A549 (cell line): ENCODE measurements around the gene PLEKHA6. TPM values are rescaled to one million over a fixed set of nuclear protein-coding genes. Genes with fewer than 3 reads are reported as not detected.

Source experiments
- ATAC-seq, 2 experiments: fragments of 200-7000 bp in 1 of 2; fragments of >200 bp in 1 of 2; cut with Nextera tagmentation in 1 of 2; cut with Tn5 transposase in 1 of 2; 3 replicates each; pipeline versions ENCODE4 v1.8.0 to v1.9.1; 2018 to 2020; ENCODE audit warnings: mild to moderate bottlenecking in 1 of 2, moderate library complexity in 1 of 2
- CTCF ChIA-PET: fragments of 300-600 bp; sonication (Branson Sonifier 250); formaldehyde crosslinking; extraction: SDS; loops from one replicate; lab custom pipeline; 2021; ENCODE audit warnings: antibody characterized with exemption, inconsistent platforms; lab: Yijun Ruan, JAX
- POLR2A ChIA-PET: fragments of 350-600 bp; formaldehyde crosslinking; extraction: SDS; loops from one replicate; lab custom pipeline; 2021; ENCODE audit warnings: antibody characterized with exemption, inconsistent platforms; lab: Yijun Ruan, JAX
- DNase-seq, 2 experiments: peaks; one replicate each; pipeline versions ENCODE4 v3.0.0 to v3.0.0-alpha.2; 2011 to 2016; ENCODE audit warnings: low read depth in 1 of 2, low spot score in 1 of 2
- FAIRE-seq: peaks from 2 replicates; lab custom pipeline; 2011; peaks lifted over from hg19 to GRCh38; lab: Jason Lieb, UNC
- H3K27ac ChIP-seq, 2 experiments: fragments of >200 bp; sonication (Bioruptor Twin); formaldehyde crosslinking; 3 replicates each; pipeline ENCODE4 v1.5.1; 2016 to 2017
- H3K4me1 ChIP-seq: fragments of >200 bp; sonication (Bioruptor Twin); formaldehyde crosslinking; 3 replicates; pipeline ENCODE4 v1.6.1; 2016
- H3K4me2 ChIP-seq: fragments of >200 bp; sonication (Bioruptor Twin); formaldehyde crosslinking; 3 replicates; pipeline ENCODE4 v1.6.1; 2016
- H3K4me3 ChIP-seq: fragments of >200 bp; sonication (Bioruptor Twin); formaldehyde crosslinking; 3 replicates; pipeline ENCODE4 v1.5.1; 2016
- H3K9me3 ChIP-seq: fragments of >200 bp; sonication (Bioruptor Twin); formaldehyde crosslinking; 3 replicates; pipeline ENCODE4 v1.6.1; 2016
- CEBPB ChIP-seq, 2 experiments: fragments of >200 bp in 1 of 2; sonication (Bioruptor Twin) in 1 of 2; formaldehyde crosslinking in 1 of 2; IDR thresholded peaks; 2 replicates each; pipeline ENCODE4 v1.6.1; 2012 to 2016
- CHD4 ChIP-seq: fragments of 200-600 bp; sonication (generic); IDR thresholded peaks from 2 replicates; pipeline ENCODE4 v1.6.1; 2016; ENCODE audit warnings: antibody characterized with exemption, mild to moderate bottlenecking, borderline replicate concordance
- EHF ChIP-seq: fragments of 250-450 bp; sonication (Bioruptor Pico); IDR thresholded peaks from 2 replicates; pipeline ENCODE4 v1.5.0; 2020; ENCODE audit warnings: mild to moderate bottlenecking
- EHMT2 ChIP-seq: fragments of 200-600 bp; sonication (generic); IDR thresholded peaks from 2 replicates; pipeline ENCODE4 v1.6.1; 2016; ENCODE audit warnings: antibody characterized with exemption, low read depth, mild to moderate bottlenecking, moderate library complexity
- ESRRA ChIP-seq: fragments of 150-350 bp; IDR thresholded peaks from 2 replicates; pipeline ENCODE4 v1.6.1; 2014; ENCODE audit warnings: mild to moderate bottlenecking, low read length, borderline replicate concordance
- FOSL2 ChIP-seq, 2 experiments: fragments of 450-650 bp in 1 of 2; fragments of >200 bp in 1 of 2; sonication (Bioruptor Twin) in 1 of 2; formaldehyde crosslinking; IDR thresholded peaks; 2 replicates each; pipeline versions ENCODE4 v1.5.0 to v1.6.1; 2016 to 2020; ENCODE audit warnings: mild to moderate bottlenecking in 1 of 2, moderate library complexity in 1 of 2
- FOXS1 ChIP-seq: fragments of 250-450 bp; sonication (Bioruptor Pico); IDR thresholded peaks from 2 replicates; pipeline ENCODE4 v1.5.0; 2020; ENCODE audit warnings: mild to moderate bottlenecking, moderate library complexity
- GATA3 ChIP-seq: IDR thresholded peaks from 2 replicates; pipeline ENCODE4 v1.6.1; 2012; ENCODE audit warnings: borderline replicate concordance
- HDAC2 ChIP-seq: fragments of 200-600 bp; sonication (generic); IDR thresholded peaks from 2 replicates; pipeline ENCODE4 v1.6.1; 2016
- HOXA7 ChIP-seq: fragments of 250-450 bp; sonication (Bioruptor Pico); IDR thresholded peaks from 2 replicates; pipeline ENCODE4 v1.5.0; 2020; ENCODE audit warnings: mild to moderate bottlenecking, moderate library complexity
- JUN ChIP-seq, 2 experiments: fragments of >200 bp; sonication (Bioruptor Twin); formaldehyde crosslinking; IDR thresholded peaks; 2 replicates in 1 of 2; 3 replicates in 1 of 2; pipeline ENCODE4 v1.6.1; 2016 to 2017
- KDM1A ChIP-seq: fragments of 200-600 bp; sonication (generic); IDR thresholded peaks from 2 replicates; pipeline ENCODE4 v1.6.1; 2016; ENCODE audit warnings: low read depth, mild to moderate bottlenecking
- KDM5A ChIP-seq: fragments of 200-600 bp; sonication (generic); IDR thresholded peaks from 2 replicates; pipeline ENCODE4 v1.6.1; 2016; ENCODE audit warnings: antibody characterized with exemption, mild to moderate bottlenecking
- MAZ ChIP-seq: fragments of 150-350 bp; IDR thresholded peaks from 2 replicates; pipeline ENCODE4 v1.6.1; 2014; ENCODE audit warnings: antibody characterized with exemption, low read depth, low read length, borderline replicate concordance
- NPAS2 ChIP-seq: fragments of 250-450 bp; sonication (Bioruptor Pico); IDR thresholded peaks from 2 replicates; pipeline ENCODE4 v1.8.0; 2022; ENCODE audit warnings: mild to moderate bottlenecking, moderate library complexity, borderline replicate concordance
- POLR2A ChIP-seq: IDR thresholded peaks from 2 replicates; pipeline ENCODE4 v1.6.1; 2012; ENCODE audit warnings: mild to moderate bottlenecking, low read length
- POLR2AphosphoS2 ChIP-seq: conservative IDR thresholded peaks from 2 replicates; pipeline ENCODE4 v1.6.1; 2012; ENCODE audit warnings: low read length, improper control_type of control experiment, inconsistent platforms
- RAD21 ChIP-seq, 2 experiments: fragments of >200 bp in 1 of 2; sonication (Bioruptor Twin) in 1 of 2; formaldehyde crosslinking in 1 of 2; IDR thresholded peaks in 1 of 2; conservative IDR thresholded peaks in 1 of 2; 2 replicates in 1 of 2; 3 replicates in 1 of 2; pipeline ENCODE4 v1.6.1; 2012 to 2018; ENCODE audit warnings: inconsistent platforms in 1 of 2
- RFX5 ChIP-seq: fragments of 450-650 bp; IDR thresholded peaks from 2 replicates; pipeline ENCODE4 v1.7.1; 2014; ENCODE audit warnings: antibody characterized with exemption, mild to moderate bottlenecking, moderate library complexity
- SMC3 ChIP-seq: fragments of >200 bp; sonication (Bioruptor Twin); formaldehyde crosslinking; IDR thresholded peaks from 3 replicates; pipeline ENCODE4 v1.6.1; 2018; ENCODE audit warnings: inconsistent platforms
- SREBF2 ChIP-seq: fragments of 450-650 bp; IDR thresholded peaks from 2 replicates; pipeline ENCODE4 v1.6.1; 2014; ENCODE audit warnings: mild to moderate bottlenecking, moderate library complexity
- TFCP2L1 ChIP-seq: fragments of 250-450 bp; sonication (Bioruptor Pico); IDR thresholded peaks from 2 replicates; pipeline ENCODE4 v1.5.0; 2021; ENCODE audit warnings: mild to moderate bottlenecking
- TP53 ChIP-seq: fragments of 250-450 bp; sonication (Bioruptor Pico); IDR thresholded peaks from 2 replicates; pipeline ENCODE4 v1.5.0; 2021; ENCODE audit warnings: mild to moderate bottlenecking, moderate library complexity
- ZC3H11A ChIP-seq: fragments of 450-650 bp; IDR thresholded peaks from 2 replicates; pipeline ENCODE4 v1.6.1; 2014; ENCODE audit warnings: antibody characterized with exemption, mild to moderate bottlenecking
- ZFP36 ChIP-seq: fragments of 450-650 bp; IDR thresholded peaks from 2 replicates; pipeline ENCODE4 v1.6.1; 2014; ENCODE audit warnings: borderline replicate concordance; ENCODE audit not compliant: partially characterized antibody
- WGBS: methylation state at CpG from one replicate; pipeline ENCODE4 v1.1.6; 2017; ENCODE audit errors: missing lambda C conversion rate; 5-methylcytosine and 5-hydroxymethylcytosine counted together
- polyA plus RNA-seq, 4 experiments: library from polyadenylated mRNA; depleted of rRNA in 3 of 4; stranded (reverse); fragments of >200 nt; fragmentation: RNase III in 1 of 4; extraction: RNeasy Plus Mini Kit Qiagen cat#74134 plus additional on column Dnase treatment in 1 of 4; gene quantifications; 2 replicates in 3 of 4; 3 replicates in 1 of 4; pipeline ENCODE4 v1.2.3, GENCODE V29; 2011 to 2017
- TF ChIP-seq, protein P1 (sequence below): IDR thresholded peaks from 2 replicates; pipeline ENCODE4 v1.6.1; 2012
- TF ChIP-seq, protein P2 (sequence below): IDR thresholded peaks from 2 replicates; pipeline ENCODE4 v1.6.1; 2012
- TF ChIP-seq, protein P3 (sequence below): fragments of 250-450 bp; sonication (Bioruptor Pico); IDR thresholded peaks from 2 replicates; pipeline ENCODE4 v1.5.0; 2020; ENCODE audit warnings: low read depth, mild to moderate bottlenecking, moderate library complexity
- TF ChIP-seq, protein P4 (sequence below): fragments of >200 bp; sonication (Bioruptor Twin); formaldehyde crosslinking; IDR thresholded peaks from 2 replicates; pipeline ENCODE4 v1.6.1; 2016
- TF ChIP-seq, protein P5 (sequence below): IDR thresholded peaks from 2 replicates; pipeline ENCODE4 v1.6.1; 2012; ENCODE audit warnings: low read depth, borderline replicate concordance
- TF ChIP-seq, protein P6 (sequence below): fragments of 200-600 bp; sonication (generic); IDR thresholded peaks from 2 replicates; pipeline ENCODE4 v1.6.1; 2016; ENCODE audit warnings: antibody characterized with exemption, mild to moderate bottlenecking, moderate library complexity

Gene PLEKHA6
- polyA plus RNA-seq, 2 of the 4 experiments (the other 2 are of a cell fraction): 13.0 to 26.2 TPM

DNA sequence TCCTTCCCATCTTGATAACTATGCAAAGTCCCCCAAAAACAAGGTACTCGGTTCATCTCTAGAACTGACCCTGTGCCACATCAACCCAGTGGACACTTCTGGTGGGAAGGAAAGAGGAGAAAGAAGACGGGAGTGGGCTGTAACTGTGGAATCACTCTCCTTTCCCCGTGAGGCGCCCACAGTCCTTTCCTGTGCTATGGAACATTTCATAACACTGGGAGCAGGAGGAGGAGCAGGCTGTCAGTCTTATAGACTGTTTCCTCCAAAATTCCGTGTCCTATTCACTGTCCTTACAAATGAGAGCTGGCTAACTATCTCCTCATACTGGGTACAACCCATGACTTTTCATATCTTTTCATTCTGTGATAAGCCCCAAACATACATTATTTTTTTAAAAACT is 40.7 kb downstream of the PLEKHA6 start:
- H3K4me1 ChIP-seq: peaks cover 80% of the 10 kb centered on the region
- H3K4me3 ChIP-seq: no peak overlapping the region
- TF ChIP-seq POLR2A (no peak), SREBF2 (no peak), CEBPB (IDR thresholded peaks at IDR 0.05) (no peak), RFX5 (no peak), TFCP2L1 (no peak), CHD4 (no peak), RAD21 (conservative IDR thresholded peaks at IDR 0.05 in 1 of 2, IDR thresholded peaks at IDR 0.05 in 1 of 2) (no peak), EHF (CRISPR knock-in tag) (no peak), JUN (IDR thresholded peaks at IDR 0.05) (no peak), POLR2AphosphoS2 (no peak), EHMT2 (no peak), MAZ (no peak), HDAC2 (no peak), FOXS1 (CRISPR knock-in tag) (no peak), ZC3H11A (no peak), KDM5A (no peak), HOXA7 (CRISPR knock-in tag) (no peak)
- TF ChIP-seq, protein P1, sequence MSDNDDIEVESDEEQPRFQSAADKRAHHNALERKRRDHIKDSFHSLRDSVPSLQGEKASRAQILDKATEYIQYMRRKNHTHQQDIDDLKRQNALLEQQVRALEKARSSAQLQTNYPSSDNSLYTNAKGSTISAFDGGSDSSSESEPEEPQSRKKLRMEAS: no peak
- TF ChIP-seq, all 56 proteins: peak for 0
- Histone ChIP-seq H3K9me3 (no peaks in the 10 kb centered on the region), H3K4me2 (peak overlapping the region; percentile 86), H3K27ac (peak overlapping the region; percentile 86 to 87)
- 60% methylated on average over 5 of the region's 5 CpGs for WGBS
- DNase-seq: no peak
- no peak for FAIRE-seq
- POLR2A ChIA-PET: no interaction called here
- CTCF ChIA-PET: interaction anchor here (1.1 to 3.9 kb wide), 3 partner anchors 45 to 112 kb away, joined by 5 to 14 read pairs (median 8); no protein-coding TSS in a partner anchor
- ATAC-seq: peak; percentile 24 to 30; a peak in 3 of 6 replicates

DNA sequence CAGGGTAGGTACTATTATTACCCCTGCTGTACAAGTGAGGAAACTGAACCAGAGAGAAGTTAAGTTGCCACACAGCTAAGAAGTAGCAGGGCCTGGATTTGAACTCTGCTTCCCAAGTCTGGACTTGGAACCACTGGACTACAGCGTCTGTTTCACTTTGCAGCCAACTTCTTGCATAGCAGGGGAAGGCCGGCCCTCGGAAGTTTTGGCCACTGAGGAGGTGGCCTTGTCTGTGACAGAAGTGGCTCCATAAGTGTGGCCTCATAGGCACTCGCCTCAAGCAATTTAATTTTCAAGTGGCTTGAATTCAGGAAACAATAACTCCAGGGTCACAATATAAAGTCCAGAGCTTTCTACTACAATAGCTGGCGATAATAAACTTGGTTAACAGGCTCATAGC is 41.4 kb downstream of the PLEKHA6 start:
- ChIA-PET POLR2A (no interaction called here), CTCF (interaction anchor here (0.9 to 3.9 kb wide), 4 partner anchors 9 to 156 kb away, joined by 3 to 14 read pairs (median 3); no protein-coding TSS in a partner anchor)
- Histone ChIP-seq H3K9me3 (no peaks in the 10 kb centered on the region), H3K4me2 (peak overlapping the region; percentile 86; the same call in 2 of the 3 replicates), H3K4me3 (no peak overlapping the region), H3K27ac (peak overlapping the region; percentile 86 to 87; a peak in 5 of 6 replicates), H3K4me1 (peaks cover 80% of the 10 kb centered on the region)
- ATAC-seq (no peak), FAIRE-seq (no peak), DNase-seq (no peak)
- 83% methylated on average over 5 of the region's 5 CpGs for WGBS
- TF ChIP-seq, protein P2, sequence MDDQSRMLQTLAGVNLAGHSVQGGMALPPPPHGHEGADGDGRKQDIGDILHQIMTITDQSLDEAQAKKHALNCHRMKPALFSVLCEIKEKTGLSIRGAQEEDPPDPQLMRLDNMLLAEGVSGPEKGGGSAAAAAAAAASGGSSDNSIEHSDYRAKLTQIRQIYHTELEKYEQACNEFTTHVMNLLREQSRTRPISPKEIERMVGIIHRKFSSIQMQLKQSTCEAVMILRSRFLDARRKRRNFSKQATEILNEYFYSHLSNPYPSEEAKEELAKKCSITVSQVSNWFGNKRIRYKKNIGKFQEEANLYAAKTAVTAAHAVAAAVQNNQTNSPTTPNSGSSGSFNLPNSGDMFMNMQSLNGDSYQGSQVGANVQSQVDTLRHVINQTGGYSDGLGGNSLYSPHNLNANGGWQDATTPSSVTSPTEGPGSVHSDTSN: no peak
- no peak for TF ChIP-seq ZFP36
- no peak for TF ChIP-seq TP53 (CRISPR knock-in tag)
- no peak for TF ChIP-seq KDM1A
- TF ChIP-seq, protein P3, sequence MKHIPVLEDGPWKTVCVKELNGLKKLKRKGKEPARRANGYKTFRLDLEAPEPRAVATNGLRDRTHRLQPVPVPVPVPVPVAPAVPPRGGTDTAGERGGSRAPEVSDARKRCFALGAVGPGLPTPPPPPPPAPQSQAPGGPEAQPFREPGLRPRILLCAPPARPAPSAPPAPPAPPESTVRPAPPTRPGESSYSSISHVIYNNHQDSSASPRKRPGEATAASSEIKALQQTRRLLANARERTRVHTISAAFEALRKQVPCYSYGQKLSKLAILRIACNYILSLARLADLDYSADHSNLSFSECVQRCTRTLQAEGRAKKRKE: no peak
- no peak for TF ChIP-seq ESRRA
- TF ChIP-seq HOXA7 (CRISPR knock-in tag): no peak

DNA sequence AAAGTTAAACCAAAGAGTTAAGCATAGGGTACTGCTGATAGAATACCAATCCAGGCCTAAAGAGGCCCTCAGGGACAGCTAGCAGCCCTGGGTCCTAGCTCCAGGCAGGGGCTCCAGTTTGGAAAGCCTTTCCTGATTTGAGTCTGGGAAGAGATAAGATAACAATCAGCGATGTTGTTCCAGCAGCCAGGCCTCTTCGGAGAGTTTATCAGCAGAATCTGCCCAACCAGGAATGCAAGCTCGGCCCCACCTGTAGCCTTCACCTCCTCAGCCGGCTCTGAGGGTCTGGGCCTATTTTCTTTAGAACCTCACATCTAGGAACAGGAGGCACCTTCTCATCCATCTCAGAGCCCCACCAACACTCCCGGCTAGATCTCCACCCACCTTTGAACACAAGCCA is 42.6 kb downstream of the PLEKHA6 start:
- CTCF ChIA-PET: interaction anchor here (0.9 to 5.2 kb wide), 6 partner anchors 17 to 154 kb away, joined by 3 to 26 read pairs (median 6); no protein-coding TSS in a partner anchor
- POLR2A ChIA-PET: no interaction called here
- Histone ChIP-seq H3K27ac (peak overlapping the region; percentile 29 to 86; a peak in 4 of 6 replicates), H3K9me3 (no peaks in the 10 kb centered on the region), H3K4me3 (no peak overlapping the region), H3K4me1 (peaks cover 75% of the 10 kb centered on the region), H3K4me2 (no peak overlapping the region)
- ATAC-seq (no peak), FAIRE-seq (no peak), DNase-seq (no peak)
- WGBS: 81% methylated on average over 5 of the region's 5 CpGs
- TF ChIP-seq, protein P4, sequence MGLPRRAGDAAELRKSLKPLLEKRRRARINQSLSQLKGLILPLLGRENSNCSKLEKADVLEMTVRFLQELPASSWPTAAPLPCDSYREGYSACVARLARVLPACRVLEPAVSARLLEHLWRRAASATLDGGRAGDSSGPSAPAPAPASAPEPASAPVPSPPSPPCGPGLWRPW: no peak
- TF ChIP-seq TP53 (CRISPR knock-in tag): no peak
- TF ChIP-seq GATA3: no peak
- TF ChIP-seq, protein P5, sequence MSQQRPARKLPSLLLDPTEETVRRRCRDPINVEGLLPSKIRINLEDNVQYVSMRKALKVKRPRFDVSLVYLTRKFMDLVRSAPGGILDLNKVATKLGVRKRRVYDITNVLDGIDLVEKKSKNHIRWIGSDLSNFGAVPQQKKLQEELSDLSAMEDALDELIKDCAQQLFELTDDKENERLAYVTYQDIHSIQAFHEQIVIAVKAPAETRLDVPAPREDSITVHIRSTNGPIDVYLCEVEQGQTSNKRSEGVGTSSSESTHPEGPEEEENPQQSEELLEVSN: no peak
- TF ChIP-seq SMC3: no peak
- TF ChIP-seq, protein P6, sequence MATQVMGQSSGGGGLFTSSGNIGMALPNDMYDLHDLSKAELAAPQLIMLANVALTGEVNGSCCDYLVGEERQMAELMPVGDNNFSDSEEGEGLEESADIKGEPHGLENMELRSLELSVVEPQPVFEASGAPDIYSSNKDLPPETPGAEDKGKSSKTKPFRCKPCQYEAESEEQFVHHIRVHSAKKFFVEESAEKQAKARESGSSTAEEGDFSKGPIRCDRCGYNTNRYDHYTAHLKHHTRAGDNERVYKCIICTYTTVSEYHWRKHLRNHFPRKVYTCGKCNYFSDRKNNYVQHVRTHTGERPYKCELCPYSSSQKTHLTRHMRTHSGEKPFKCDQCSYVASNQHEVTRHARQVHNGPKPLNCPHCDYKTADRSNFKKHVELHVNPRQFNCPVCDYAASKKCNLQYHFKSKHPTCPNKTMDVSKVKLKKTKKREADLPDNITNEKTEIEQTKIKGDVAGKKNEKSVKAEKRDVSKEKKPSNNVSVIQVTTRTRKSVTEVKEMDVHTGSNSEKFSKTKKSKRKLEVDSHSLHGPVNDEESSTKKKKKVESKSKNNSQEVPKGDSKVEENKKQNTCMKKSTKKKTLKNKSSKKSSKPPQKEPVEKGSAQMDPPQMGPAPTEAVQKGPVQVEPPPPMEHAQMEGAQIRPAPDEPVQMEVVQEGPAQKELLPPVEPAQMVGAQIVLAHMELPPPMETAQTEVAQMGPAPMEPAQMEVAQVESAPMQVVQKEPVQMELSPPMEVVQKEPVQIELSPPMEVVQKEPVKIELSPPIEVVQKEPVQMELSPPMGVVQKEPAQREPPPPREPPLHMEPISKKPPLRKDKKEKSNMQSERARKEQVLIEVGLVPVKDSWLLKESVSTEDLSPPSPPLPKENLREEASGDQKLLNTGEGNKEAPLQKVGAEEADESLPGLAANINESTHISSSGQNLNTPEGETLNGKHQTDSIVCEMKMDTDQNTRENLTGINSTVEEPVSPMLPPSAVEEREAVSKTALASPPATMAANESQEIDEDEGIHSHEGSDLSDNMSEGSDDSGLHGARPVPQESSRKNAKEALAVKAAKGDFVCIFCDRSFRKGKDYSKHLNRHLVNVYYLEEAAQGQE: no peak
- no peak for TF ChIP-seq FOSL2 (IDR thresholded peaks at IDR 0.05)
- no peak for TF ChIP-seq FOSL2 (CRISPR knock-in tag; IDR thresholded peaks at IDR 0.05)
- no peak for TF ChIP-seq ESRRA
- no peak for TF ChIP-seq NPAS2 (CRISPR knock-in tag)
- TF ChIP-seq SREBF2: no peak
